GM12892 (cell line): ENCODE data around the gene POT1.

Source experiments
- POLR2A ChIP-seq: IDR thresholded peaks from 2 replicates; pipeline ENCODE4 v1.6.1; 2011; ENCODE audit warnings: low read depth, low read length, control low read depth
- POLR2AphosphoS5 ChIP-seq: IDR thresholded peaks from 2 replicates; pipeline ENCODE4 v1.6.1; 2011; ENCODE audit warnings: low read depth, low read length, control low read depth
- TAF1 ChIP-seq: IDR thresholded peaks from 2 replicates; pipeline ENCODE4 v1.6.1; 2011; ENCODE audit warnings: low read depth, mild to moderate bottlenecking, control low read depth, low read length, borderline replicate concordance

GRCh38 chr7:124959676-124960075 lies 30.1 kb upstream of the POT1 start:
- TF ChIP-seq POLR2A (no peak), TAF1 (no peak), POLR2AphosphoS5 (no peak)
